ENCODE results near the gene CDON.

CDON gene

GRCh38 chr11:125998267-125998666 lies 64.4 kb downstream of the CDON start:
- Histone ChIP-seq H3K27ac (no peak overlapping the region), H2AFZ (ENCODE audit: low read depth) (no peak overlapping the region), H4K20me1 (ENCODE audit: insufficient read depth) (no peaks in the 10 kb centered on the region), H3K27me3 (ENCODE audit: insufficient read depth, low read depth) (no peaks in the 10 kb centered on the region), H3K9ac (no peak overlapping the region), H3K4me2 (no peak overlapping the region), H3K79me2 (ENCODE audit: insufficient read depth, low read depth) (no peaks in the 10 kb centered on the region), H3K36me3 (ENCODE audit: insufficient read depth) (no peaks in the 10 kb centered on the region), H3K4me1 (ENCODE audit: low read depth, poor library complexity, severe bottlenecking) (no peaks in the 10 kb centered on the region), H3K4me3 (IDR thresholded peaks at IDR 0.05; ENCODE audit: insufficient read depth, low read depth, low read length) (no peak overlapping the region)
- TF ChIP-seq, protein P1, sequence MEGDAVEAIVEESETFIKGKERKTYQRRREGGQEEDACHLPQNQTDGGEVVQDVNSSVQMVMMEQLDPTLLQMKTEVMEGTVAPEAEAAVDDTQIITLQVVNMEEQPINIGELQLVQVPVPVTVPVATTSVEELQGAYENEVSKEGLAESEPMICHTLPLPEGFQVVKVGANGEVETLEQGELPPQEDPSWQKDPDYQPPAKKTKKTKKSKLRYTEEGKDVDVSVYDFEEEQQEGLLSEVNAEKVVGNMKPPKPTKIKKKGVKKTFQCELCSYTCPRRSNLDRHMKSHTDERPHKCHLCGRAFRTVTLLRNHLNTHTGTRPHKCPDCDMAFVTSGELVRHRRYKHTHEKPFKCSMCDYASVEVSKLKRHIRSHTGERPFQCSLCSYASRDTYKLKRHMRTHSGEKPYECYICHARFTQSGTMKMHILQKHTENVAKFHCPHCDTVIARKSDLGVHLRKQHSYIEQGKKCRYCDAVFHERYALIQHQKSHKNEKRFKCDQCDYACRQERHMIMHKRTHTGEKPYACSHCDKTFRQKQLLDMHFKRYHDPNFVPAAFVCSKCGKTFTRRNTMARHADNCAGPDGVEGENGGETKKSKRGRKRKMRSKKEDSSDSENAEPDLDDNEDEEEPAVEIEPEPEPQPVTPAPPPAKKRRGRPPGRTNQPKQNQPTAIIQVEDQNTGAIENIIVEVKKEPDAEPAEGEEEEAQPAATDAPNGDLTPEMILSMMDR (conservative IDR thresholded peaks at IDR 0.05; ENCODE audit: low read depth, low read length) = no peak

DNA sequence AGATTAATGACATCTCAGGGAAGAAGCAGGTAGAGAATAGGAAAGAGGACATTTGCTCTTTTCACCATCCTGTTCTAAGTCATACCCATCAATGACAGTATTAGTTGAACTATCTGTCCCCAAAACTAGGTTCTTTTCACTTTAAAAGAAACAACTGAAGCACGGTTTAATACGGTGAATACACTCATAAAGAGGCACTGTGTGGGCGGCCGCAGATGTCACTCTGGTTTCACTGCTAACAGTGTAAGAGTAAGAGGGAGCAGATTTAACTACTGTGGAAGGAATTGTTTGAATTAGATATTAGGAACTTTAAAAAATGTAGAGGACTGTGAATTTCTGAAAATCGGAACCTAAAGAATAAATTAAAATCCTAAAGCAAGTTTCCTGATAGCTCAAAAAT lies 67.4 kb downstream of the CDON start:
- Histone ChIP-seq H2AFZ (ENCODE audit: low read depth) (no peak overlapping the region), H3K36me3 (ENCODE audit: insufficient read depth) (no peaks in the 10 kb centered on the region), H3K27ac (no peak overlapping the region), H4K20me1 (ENCODE audit: insufficient read depth) (no peaks in the 10 kb centered on the region), H3K9ac (no peak overlapping the region), H3K4me1 (ENCODE audit: low read depth, poor library complexity, severe bottlenecking) (peaks cover 14% of the 10 kb centered on the region), H3K4me2 (no peak overlapping the region), H3K79me2 (ENCODE audit: insufficient read depth, low read depth) (no peaks in the 10 kb centered on the region), H3K27me3 (ENCODE audit: insufficient read depth, low read depth) (no peaks in the 10 kb centered on the region), H3K4me3 (IDR thresholded peaks at IDR 0.05; ENCODE audit: insufficient read depth, low read depth, low read length) (no peak overlapping the region)
- TF ChIP-seq, protein P1 (conservative IDR thresholded peaks at IDR 0.05; ENCODE audit: low read depth, low read length) = no peak

DNA sequence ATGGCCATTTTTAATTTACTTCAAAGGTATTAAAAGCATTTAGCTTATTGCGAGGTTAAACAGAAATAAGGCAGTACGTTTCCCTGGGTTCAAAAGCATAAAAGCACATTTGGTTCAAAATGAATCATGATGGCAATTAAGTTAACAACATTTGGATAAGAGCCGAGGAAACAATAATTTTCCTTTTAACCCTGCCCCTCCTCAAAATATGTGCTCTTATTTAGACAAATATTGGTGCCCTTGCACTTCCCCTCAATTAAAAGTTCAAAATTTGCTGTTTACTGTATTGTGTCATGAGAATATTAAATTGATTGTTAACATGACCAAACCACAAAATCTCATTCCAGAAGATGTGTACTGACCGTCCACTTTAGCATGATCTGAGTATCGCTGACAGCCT lies 68.2 kb downstream of the CDON start:
- H3K4me2 ChIP-seq = no peak overlapping the region
- H2AFZ ChIP-seq (ENCODE audit: low read depth) = no peak overlapping the region
- no peaks in the 10 kb centered on the region for H3K36me3 ChIP-seq (ENCODE audit: insufficient read depth)
- H3K27ac ChIP-seq = no peak overlapping the region
- no peak overlapping the region for H3K9ac ChIP-seq
- no peaks in the 10 kb centered on the region for H3K27me3 ChIP-seq (ENCODE audit: insufficient read depth, low read depth)
- H3K79me2 ChIP-seq (ENCODE audit: insufficient read depth, low read depth) = no peaks in the 10 kb centered on the region
- TF ChIP-seq, protein P1 (conservative IDR thresholded peaks at IDR 0.05; ENCODE audit: low read depth, low read length) = no peak
- H3K4me3 ChIP-seq (IDR thresholded peaks at IDR 0.05; ENCODE audit: insufficient read depth, low read depth, low read length) = no peak overlapping the region
- H3K4me1 ChIP-seq (ENCODE audit: low read depth, poor library complexity, severe bottlenecking) = peaks cover 22% of the 10 kb centered on the region
- no peaks in the 10 kb centered on the region for H4K20me1 ChIP-seq (ENCODE audit: insufficient read depth)

DNA sequence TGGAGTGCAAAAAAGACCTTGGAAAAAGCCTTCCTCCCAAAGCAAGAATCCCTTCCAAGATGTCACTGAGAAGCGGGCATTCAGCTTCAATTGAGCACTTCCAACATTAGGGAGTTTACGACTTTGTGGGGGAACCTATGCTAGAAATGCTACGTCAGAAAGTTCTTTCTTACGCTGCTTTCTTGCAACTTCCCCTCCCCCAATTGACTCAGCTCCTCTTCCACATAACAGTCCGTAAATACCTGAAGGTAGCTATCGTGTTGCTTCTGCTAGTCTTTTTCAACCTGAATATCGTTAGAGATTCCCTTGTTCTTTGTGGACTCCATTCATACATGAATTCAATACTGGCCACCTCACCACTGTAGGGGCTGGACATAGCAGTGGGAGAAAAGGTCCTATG lies 69.8 kb downstream of the CDON start:
- no peaks in the 10 kb centered on the region for H3K79me2 ChIP-seq (ENCODE audit: insufficient read depth, low read depth)
- H3K27ac ChIP-seq = no peak overlapping the region
- no peaks in the 10 kb centered on the region for H4K20me1 ChIP-seq (ENCODE audit: insufficient read depth)
- H3K4me3 ChIP-seq (IDR thresholded peaks at IDR 0.05; ENCODE audit: insufficient read depth, low read depth, low read length) = no peak overlapping the region
- H3K4me1 ChIP-seq (ENCODE audit: low read depth, poor library complexity, severe bottlenecking) = peaks cover 22% of the 10 kb centered on the region
- no peaks in the 10 kb centered on the region for H3K36me3 ChIP-seq (ENCODE audit: insufficient read depth)
- no peaks in the 10 kb centered on the region for H3K27me3 ChIP-seq (ENCODE audit: insufficient read depth, low read depth)
- TF ChIP-seq, protein P1 (conservative IDR thresholded peaks at IDR 0.05; ENCODE audit: low read depth, low read length) = no peak
- H3K9ac ChIP-seq = no peak overlapping the region
- no peak overlapping the region for H3K4me2 ChIP-seq
- H2AFZ ChIP-seq (ENCODE audit: low read depth) = no peak overlapping the region
